Hematopoietic multipotent progenitor cell treated with erythropoietin and hydrocortisone succinate and interleukin-3 and kit ligand, for 17 days (in vitro differentiated cells): ENCODE measurements around the gene FLAD1.

Source experiments
- DNase-seq: peaks from one replicate; pipeline ENCODE4 v3.0.0-alpha.2; 2015; ENCODE audit warnings: low spot score

Gene FLAD1

DNA sequence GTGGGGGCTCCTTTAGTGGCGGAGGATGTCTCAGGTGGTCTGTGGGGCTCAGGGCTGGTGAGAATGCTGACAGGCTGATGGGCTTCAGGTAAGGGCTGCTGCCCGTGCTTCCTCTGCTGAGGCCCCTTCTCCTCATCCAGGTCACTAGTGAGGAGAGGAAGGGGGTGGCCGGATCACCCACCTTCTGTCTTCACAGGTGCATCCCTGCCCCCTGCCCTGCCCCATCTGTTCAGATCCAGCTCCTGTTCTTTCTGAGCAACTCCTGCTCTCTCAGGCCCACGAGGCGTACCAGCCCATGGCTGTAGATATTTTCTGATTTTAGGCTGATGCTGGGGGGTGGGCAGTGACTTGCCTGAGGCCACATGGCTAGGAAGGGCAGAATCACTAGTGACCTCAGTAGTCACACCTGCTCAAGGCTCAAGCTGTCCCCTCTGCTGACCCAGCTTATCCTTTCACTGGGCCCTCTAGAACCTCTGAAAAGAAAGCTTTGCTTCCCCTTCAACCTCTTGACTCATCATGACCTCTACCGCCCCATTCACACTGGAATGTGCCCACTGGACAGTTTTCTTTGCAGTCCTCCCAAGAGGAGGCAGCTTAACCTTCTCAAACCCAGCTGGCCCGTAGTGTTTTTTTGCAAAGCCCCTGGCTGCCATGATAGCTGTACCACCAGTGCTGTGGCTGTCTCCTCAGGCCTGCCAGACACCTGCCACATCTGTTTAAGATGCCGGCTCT is 35.6 kb downstream of the FLAD1 start:
- no peak for DNase-seq

DNA sequence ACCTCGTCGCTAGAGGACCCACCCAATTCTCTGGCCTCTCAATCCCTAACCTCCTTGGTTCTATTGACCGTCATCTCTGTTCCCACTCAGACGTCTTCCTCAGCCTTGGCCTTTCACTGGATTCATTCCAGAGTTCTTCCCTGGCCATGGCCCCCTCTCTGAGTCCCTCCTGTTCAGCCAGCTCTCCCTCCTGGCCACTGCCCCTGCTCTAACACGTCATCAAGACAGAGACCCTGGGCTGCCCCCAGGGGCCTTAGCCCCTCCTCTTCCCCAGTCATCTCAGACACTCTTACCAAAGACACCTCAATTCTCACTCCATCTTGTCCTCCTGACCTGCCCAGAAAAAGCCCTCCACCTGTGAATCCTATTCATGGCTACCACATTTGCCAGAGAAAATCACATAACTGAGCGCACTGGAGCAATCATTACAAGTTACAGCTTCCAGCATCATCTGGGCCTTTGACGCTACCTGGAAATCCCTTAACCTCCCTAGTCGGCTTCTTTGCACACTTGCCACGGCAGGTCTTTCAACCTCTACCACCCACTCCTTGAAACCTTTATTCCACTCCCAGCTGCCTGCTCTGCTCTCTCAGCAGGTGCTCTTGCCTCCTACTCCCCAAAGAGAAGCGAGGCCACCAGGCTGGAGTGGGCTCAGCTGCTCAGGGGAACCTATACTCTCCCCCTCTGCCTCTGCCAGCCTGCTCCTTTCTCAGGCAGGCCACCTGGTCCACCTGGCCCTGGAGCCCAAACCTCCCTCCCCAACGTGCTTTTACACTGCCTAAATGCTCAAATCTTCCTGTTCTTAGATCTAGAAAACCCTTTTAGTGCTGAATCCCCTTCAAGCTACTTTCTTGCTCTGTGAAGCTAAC is 36.5 kb downstream of the FLAD1 start:
- DNase-seq = no peak

DNA sequence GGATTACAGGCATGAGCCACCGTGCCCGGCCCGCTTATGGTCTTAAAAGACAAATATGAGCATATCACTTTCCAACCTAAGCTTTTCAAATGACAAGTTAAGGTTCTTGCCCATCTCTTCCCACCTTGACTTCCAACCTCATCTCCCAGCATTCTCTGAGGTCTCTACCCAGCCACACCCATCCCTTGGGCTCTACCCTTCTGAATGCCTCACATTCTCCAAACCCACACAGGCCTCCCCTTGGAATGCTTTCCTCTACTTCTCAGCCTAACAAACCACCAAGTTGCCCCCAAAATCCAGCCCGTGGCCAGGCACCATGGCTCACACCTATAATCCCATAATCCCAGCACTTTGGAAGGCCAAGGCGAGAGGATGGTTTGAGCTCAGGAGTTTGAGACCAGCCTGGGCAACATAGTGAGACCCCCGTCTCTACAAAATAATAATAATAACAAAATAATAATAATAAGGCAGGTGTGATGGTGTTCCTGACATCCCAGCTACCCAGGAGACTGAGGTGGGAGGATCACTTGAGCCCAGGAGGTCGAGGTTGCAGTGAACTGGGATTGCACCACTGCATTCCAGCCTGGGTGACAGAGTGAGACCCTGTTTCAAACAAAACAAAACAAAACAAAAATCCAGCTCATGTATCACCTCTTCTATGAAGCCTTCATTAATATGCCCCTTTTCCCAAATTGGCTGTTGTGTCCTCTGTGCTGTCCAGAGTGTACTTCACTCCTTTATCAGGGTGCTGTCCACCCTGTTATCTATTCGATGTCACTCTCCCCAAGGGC is 39.2 kb downstream of the FLAD1 start:
- DNase-seq = no peak

GRCh38 chr1:155022927-155023236 is 39.7 kb downstream of the FLAD1 start:
- DNase-seq = no peak

DNA sequence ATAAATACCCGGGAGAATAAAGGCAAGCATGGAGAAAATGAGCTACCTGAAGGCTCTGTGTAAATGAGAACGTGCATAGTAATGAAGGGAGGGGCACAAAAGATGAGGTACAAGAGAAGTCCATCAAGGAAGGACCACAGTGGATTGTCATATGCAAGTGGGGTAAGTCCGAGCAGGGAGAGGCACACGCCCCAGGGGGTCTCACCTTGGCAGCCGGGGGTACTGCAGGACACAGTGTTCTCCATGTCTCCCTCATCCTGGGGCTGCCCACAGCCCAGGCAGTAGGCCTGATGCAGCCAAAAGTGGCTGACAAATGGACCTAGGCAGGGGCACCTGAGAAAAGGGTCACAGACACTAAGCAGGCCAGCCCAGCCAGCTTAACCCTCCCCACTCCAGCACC is 40.5 kb downstream of the FLAD1 start:
- DNase-seq = no peak

DNA sequence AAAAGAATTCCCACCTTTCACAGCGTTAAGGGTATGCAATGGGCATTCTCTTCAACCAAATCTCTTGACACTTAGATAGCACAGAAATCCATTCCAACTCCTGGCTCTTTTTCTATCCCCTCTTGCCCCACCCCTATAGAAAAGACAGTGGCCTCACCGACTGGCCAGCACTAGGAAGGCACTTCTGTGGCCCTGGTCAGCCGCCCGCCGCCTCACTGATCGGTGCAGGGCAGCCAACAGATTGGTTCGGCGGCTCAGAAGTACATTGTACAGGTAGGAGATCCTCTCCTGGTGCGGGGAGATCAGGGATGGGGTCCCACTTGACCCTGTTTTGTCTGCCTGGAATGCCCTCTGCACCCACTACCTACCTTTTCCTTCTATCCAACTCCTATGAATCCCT is 41.2 kb downstream of the FLAD1 start:
- no peak for DNase-seq

- no peak for DNase-seq
These were observed 43.0 kb downstream of the FLAD1 start for GRCh38 chr1:155026154-155026553.

- no peak for DNase-seq
These were observed 43.4 kb downstream of the FLAD1 start for GRCh38 chr1:155026588-155026987.

GRCh38 chr1:155029513-155030242 is 46.5 kb downstream of the FLAD1 start:
- no peak for DNase-seq

GRCh38 chr1:155030243-155030795 is 47.2 kb downstream of the FLAD1 start:
- no peak for DNase-seq

GRCh38 chr1:155030899-155031298 is 47.8 kb downstream of the FLAD1 start:
- DNase-seq = no peak

GRCh38 chr1:155032886-155033285 is 49.7 kb downstream of the FLAD1 start:
- DNase-seq = no peak

- DNase-seq = no peak
These were observed 50.4 kb downstream of the FLAD1 start, which contains the start of the genes DCST1 and DCST2 for GRCh38 chr1:155033524-155033923. TSS of gene DCST1 (plus strand) at chr1:155033824. CDS start at chr1:155034037, 213 bp downstream. TSS of gene DCST2 (minus strand) at chr1:155033781. CDS start at chr1:155033701, 80 bp downstream.

- DNase-seq = no peak
These were observed 51.4 kb downstream of the FLAD1 start for GRCh38 chr1:155034318-155035208.

DNA sequence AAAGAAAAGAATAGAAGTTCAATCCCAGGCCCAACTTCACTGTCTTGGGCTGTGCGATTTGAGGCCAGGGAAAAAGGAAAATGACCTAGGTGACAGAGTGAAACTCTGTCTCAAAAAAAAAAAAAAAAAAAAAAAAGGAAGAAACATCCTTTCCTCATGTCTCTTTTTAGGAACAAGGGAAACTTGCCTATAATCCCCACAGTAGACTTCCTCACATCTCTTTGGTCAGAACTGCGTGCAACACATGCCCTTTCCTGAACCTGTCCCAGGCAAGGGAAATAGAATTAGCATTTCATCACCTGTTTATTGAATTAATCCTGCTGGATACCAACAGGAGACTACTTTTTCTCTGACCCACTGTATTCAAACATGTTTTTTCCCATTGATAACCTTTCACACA is 52.8 kb downstream of the FLAD1 start:
- no peak for DNase-seq

DNA sequence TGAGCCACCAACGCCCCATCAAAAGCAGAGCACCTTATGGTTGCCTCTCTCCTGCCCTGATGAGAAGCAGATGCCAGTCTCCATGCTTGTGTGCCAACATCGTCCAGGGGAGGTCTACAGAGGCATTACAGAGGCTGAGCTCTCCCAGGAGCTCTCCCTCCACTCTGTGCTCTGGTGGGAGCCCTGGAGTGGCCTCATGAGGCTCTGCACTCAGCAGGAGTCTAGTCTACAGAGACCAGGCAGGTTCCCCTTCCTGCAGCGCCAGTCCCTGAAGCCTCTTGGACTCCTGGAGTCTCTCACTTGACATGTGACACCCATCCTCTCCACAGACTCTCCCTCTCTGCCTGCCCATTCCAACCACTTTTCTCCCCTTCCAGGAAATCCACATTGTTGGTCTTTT is 53.9 kb downstream of the FLAD1 start:
- DNase-seq = no peak

GRCh38 chr1:155037851-155038441 is 54.8 kb downstream of the FLAD1 start:
- no peak for DNase-seq

DNA sequence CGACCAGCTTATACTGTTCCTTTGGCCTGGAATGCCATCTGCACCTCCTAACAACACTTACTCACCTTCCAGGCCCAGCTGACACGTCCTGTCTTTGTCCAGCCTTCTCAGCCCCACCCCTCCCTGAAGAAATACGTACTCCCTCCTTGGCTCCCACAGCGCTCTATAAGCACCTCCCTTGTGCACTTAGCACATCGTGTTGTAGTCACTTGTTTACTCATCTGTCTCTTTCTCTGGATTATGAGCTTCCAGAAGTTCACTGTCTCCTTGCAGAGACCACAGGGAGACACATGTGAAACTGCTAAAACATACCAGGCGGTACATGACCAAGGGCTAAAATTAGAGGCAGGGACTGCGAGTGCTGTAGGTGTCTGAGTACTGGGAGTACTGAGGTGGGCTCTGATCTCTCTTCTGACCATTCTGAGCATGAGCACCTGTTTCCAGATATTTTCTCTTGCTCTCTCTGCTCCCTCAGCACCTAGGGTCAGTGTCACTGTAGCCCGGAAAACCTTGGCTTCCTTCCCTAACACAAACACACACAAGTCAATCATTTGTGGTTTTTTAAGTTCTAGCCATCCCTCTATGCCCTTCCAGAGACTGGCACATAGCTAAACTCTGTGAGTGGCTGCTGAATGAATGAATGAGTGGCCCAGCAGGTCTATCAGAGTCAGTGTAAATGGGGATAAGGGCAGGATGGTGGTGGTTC is 55.6 kb downstream of the FLAD1 start:
- DNase-seq = no peak

DNA sequence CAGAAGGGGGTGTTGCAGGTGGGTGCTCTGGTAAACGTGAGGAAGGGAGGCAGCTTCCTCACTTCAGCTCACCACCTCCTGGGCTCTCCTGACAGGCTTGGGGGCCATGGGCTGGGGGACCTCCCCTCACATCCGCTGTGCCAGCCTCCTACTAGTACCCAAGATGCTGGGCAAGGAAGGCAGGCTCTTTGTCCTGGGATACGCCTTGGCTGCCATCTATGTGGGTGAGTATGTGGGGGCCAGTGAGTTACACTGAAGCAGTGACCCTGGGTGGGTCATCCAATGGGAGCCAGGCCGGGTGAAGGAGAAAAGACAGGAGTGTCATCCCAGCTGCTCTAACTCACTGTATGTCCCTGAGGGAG is 56.1 kb downstream of the FLAD1 start:
- DNase-seq = no peak
